ENCODE results near the gene HBA2. TPM values are rescaled to one million over a fixed set of nuclear protein-coding genes. Genes with fewer than 3 reads are reported as not detected.

The HBA2 gene
- total and polyA plus RNA-seq, 9 of the 15 experiments (the other 6 are each of a cell fraction or from before 2014, with no cell fraction given), result 40.4 to 853 (median 286) TPM

DNA sequence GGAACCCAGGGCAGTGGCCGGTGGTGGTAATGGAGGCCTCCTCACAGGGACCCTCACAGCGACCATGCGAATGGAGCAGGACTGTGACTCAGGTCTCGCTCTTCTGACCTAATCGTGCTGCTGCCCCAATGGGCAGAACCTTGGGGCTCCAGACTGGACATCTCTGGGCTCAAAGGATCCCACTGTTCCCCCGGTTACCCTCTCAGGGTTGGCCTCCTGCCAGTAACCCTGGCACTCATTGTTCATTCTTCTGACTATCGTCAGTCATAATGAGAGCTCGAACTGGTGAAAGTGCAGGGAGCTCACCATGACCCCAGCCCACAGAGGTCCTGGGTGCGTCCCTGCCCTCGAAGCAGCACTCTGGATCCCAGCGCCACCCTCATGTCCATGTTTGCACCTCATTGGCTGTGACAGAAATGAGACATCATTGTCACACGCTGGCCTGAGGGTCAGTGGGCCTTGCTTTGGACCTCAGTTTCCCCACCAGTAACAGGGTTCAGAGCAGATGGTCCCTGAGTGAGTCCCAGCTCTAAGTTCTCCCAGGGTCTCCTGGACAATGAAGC lies 30.2 kb upstream of the HBA2 start (continued):
- TF ChIP-seq, protein P1, sequence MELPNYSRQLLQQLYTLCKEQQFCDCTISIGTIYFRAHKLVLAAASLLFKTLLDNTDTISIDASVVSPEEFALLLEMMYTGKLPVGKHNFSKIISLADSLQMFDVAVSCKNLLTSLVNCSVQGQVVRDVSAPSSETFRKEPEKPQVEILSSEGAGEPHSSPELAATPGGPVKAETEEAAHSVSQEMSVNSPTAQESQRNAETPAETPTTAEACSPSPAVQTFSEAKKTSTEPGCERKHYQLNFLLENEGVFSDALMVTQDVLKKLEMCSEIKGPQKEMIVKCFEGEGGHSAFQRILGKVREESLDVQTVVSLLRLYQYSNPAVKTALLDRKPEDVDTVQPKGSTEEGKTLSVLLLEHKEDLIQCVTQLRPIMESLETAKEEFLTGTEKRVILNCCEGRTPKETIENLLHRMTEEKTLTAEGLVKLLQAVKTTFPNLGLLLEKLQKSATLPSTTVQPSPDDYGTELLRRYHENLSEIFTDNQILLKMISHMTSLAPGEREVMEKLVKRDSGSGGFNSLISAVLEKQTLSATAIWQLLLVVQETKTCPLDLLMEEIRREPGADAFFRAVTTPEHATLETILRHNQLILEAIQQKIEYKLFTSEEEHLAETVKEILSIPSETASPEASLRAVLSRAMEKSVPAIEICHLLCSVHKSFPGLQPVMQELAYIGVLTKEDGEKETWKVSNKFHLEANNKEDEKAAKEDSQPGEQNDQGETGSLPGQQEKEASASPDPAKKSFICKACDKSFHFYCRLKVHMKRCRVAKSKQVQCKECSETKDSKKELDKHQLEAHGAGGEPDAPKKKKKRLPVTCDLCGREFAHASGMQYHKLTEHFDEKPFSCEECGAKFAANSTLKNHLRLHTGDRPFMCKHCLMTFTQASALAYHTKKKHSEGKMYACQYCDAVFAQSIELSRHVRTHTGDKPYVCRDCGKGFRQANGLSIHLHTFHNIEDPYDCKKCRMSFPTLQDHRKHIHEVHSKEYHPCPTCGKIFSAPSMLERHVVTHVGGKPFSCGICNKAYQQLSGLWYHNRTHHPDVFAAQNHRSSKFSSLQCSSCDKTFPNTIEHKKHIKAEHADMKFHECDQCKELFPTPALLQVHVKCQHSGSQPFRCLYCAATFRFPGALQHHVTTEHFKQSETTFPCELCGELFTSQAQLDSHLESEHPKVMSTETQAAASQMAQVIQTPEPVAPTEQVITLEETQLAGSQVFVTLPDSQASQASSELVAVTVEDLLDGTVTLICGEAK (IDR thresholded peaks at IDR 0.05), result no peak
- TF ChIP-seq, protein P1 (CRISPR knock-in tag; IDR thresholded peaks at IDR 0.05), result no peak
- no peak for TF ChIP-seq FOXJ2 (tag; IDR thresholded peaks at IDR 0.05)
- TF ChIP-seq ZNF431 (CRISPR knock-in tag; IDR thresholded peaks at IDR 0.05), result no peak
- TF ChIP-seq GTF2E2 (tag; IDR thresholded peaks at IDR 0.05), result no peak
- no peak for TF ChIP-seq TAF15 (IDR thresholded peaks at IDR 0.05; ENCODE audit: low read depth, low read length)
- TF ChIP-seq TBL1XR1 (IDR thresholded peaks at IDR 0.05; ENCODE audit: low read length in 2 of 2), result no peak
- no peak for TF ChIP-seq ZNF143 (CRISPR knock-in tag; IDR thresholded peaks at IDR 0.05)
- no peak for TF ChIP-seq ZNF583 (CRISPR knock-in tag; IDR thresholded peaks at IDR 0.05)
- no peak for TF ChIP-seq HMG20A (CRISPR knock-in tag; conservative IDR thresholded peaks at IDR 0.05)
- TF ChIP-seq SMAD3 (CRISPR knock-in tag; conservative IDR thresholded peaks at IDR 0.05), result no peak
- no peak for TF ChIP-seq NUFIP1 (IDR thresholded peaks at IDR 0.05; ENCODE audit: partially characterized antibody)
- no peak for TF ChIP-seq ZNF212 (CRISPR knock-in tag; IDR thresholded peaks at IDR 0.05)
- no peak for TF ChIP-seq MYBL2 (IDR thresholded peaks at IDR 0.05; ENCODE audit: low read depth)
- TF ChIP-seq MYBL2 (CRISPR knock-in tag; IDR thresholded peaks at IDR 0.05; ENCODE audit: borderline replicate concordance), result no peak
- TF ChIP-seq, protein P2, sequence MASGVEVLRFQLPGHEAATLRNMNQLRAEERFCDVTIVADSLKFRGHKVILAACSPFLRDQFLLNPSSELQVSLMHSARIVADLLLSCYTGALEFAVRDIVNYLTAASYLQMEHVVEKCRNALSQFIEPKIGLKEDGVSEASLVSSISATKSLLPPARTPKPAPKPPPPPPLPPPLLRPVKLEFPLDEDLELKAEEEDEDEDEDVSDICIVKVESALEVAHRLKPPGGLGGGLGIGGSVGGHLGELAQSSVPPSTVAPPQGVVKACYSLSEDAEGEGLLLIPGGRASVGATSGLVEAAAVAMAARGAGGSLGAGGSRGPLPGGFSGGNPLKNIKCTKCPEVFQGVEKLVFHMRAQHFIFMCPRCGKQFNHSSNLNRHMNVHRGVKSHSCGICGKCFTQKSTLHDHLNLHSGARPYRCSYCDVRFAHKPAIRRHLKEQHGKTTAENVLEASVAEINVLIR (CRISPR knock-in tag; IDR thresholded peaks at IDR 0.05), result no peak
- no peak for TF ChIP-seq FOXA1 (IDR thresholded peaks at IDR 0.05; ENCODE audit: borderline replicate concordance)
- no peak for TF ChIP-seq MTA3 (IDR thresholded peaks at IDR 0.05; ENCODE audit: borderline replicate concordance)
- TF ChIP-seq CXXC5 (CRISPR knock-in tag; IDR thresholded peaks at IDR 0.05), result no peak
- no peak for TF ChIP-seq ZNF263 (CRISPR knock-in tag; IDR thresholded peaks at IDR 0.05; ENCODE audit: borderline replicate concordance)
- peak; percentile 91 for TF ChIP-seq NFIC (IDR thresholded peaks at IDR 0.05)
